ENCODE results near the gene DISC1.

GRCh38 chr1:231940116-231940515 is 313.5 kb downstream of the DISC1 start:
- TF ChIP-seq REST (IDR thresholded peaks at IDR 0.05; ENCODE audit: insufficient replicate concordance, low read depth) (no peak), POLR2AphosphoS5 (IDR thresholded peaks at IDR 0.05; ENCODE audit: low read depth) (no peak), CTCF (IDR thresholded peaks at IDR 0.05; ENCODE audit: insufficient read depth, low read length) (no peak), GABPA (IDR thresholded peaks at IDR 0.05; ENCODE audit: low read depth) (no peak), SPI1 (IDR thresholded peaks at IDR 0.05; ENCODE audit: borderline replicate concordance, low read depth) (no peak)

Measured in HL-60 (cell line).